Frontal cortex (tissue), 4 donors: ENCODE measurements around the gene CCDC157. TPM values are rescaled to one million over a fixed set of nuclear protein-coding genes. Genes with fewer than 3 reads are reported as not detected.
A peak's percentile ranks its signal among the peaks of the same experiment; 100 is the strongest.
"Not testable (repeated sequence)": the region's sequence is repeated elsewhere in the genome, so short reads cannot be mapped to it uniquely, and the experiment has no call there.

Experiments
- DNase-seq, 2 donors: peaks; one replicate each; pipeline ENCODE4 v3.0.0; 2012; ENCODE audit warnings: low spot score in 2 of 2
- FAIRE-seq: peaks from 2 replicates; lab custom pipeline; 2012; peaks lifted over from hg19 to GRCh38; lab: Jason Lieb, UNC
- total RNA-seq: library from RNA; depleted of rRNA; stranded (reverse); fragments of >200 nt; gene quantifications from one replicate; pipeline ENCODE4 v1.2.3, GENCODE V29; 2014
- donor health status: control.
- donor health status: control.
- donor health status: control.

Gene CCDC157
- total RNA-seq, 1 donor from 2014 or later, result 5.3 TPM

- DNase-seq, result peak in 1 of 2 donors; percentile 46
- FAIRE-seq, result no peak
These were observed 31.6 kb upstream of the CCDC157 start for GRCh38 chr22:30325065-30325720.

GRCh38 chr22:30325724-30326254, 31.0 kb upstream of the CCDC157 start:
- DNase-seq (no peak), FAIRE-seq (no peak)

GRCh38 chr22:30326255-30326705, 30.5 kb upstream of the CCDC157 start:
- no peak for DNase-seq
- FAIRE-seq, result no peak

- no peak for FAIRE-seq
- DNase-seq, result peak; percentile 98 to 100
These were observed 30.0 kb upstream of the CCDC157 start, which contains the start of gene TBC1D10A for GRCh38 chr22:30326706-30327362. TSS of gene TBC1D10A (minus strand) at chr22:30326941. CDS start at chr22:30326881, 60 bp downstream.

- FAIRE-seq (no peak), DNase-seq (no peak)
These were observed 28.9 kb upstream of the CCDC157 start for GRCh38 chr22:30327864-30328345.

GRCh38 chr22:30328466-30329049, 28.2 kb upstream of the CCDC157 start:
- no peak for DNase-seq
- FAIRE-seq, result no peak

GRCh38 chr22:30332551-30332950, 24.3 kb upstream of the CCDC157 start:
- peak in 1 of 2 donors; percentile 50 for DNase-seq
- no peak for FAIRE-seq

GRCh38 chr22:30332994-30333706, 23.7 kb upstream of the CCDC157 start:
- DNase-seq (no peak), FAIRE-seq (no peak)

- FAIRE-seq (no peak), DNase-seq (no peak)
These were observed 23.1 kb upstream of the CCDC157 start for GRCh38 chr22:30333707-30334087.

GRCh38 chr22:30334646-30335045, 22.2 kb upstream of the CCDC157 start:
- FAIRE-seq (no peak), DNase-seq (no peak)

- no peak for FAIRE-seq
These were observed 21.6 kb upstream of the CCDC157 start for GRCh38 chr22:30335236-30335635.

GRCh38 chr22:30336752-30337460, 19.9 kb upstream of the CCDC157 start:
- FAIRE-seq (no peak), DNase-seq (no peak)

More at GRCh38 chr22:30335236-30335635, 21.6 kb upstream of the CCDC157 start:
- no peak for DNase-seq

GRCh38 chr22:30337461-30337778, 19.4 kb upstream of the CCDC157 start:
- DNase-seq (no peak), FAIRE-seq (no peak)

- DNase-seq, FAIRE-seq: not testable (repeated sequence)
These were observed 18.5 kb upstream of the CCDC157 start for GRCh38 chr22:30338341-30338740.

- DNase-seq (no peak), FAIRE-seq (no peak)
These were observed 18.0 kb upstream of the CCDC157 start for GRCh38 chr22:30338802-30339201.

- FAIRE-seq (no peak), DNase-seq (peak; percentile 46 to 67)
These were observed 15.7 kb upstream of the CCDC157 start for GRCh38 chr22:30340911-30341685.

- FAIRE-seq, result no peak
These were observed 12.2 kb upstream of the CCDC157 start for GRCh38 chr22:30344447-30345200.

GRCh38 chr22:30347255-30347892, 9.4 kb upstream of the CCDC157 start:
- no peak for DNase-seq
- FAIRE-seq, result no peak

More at GRCh38 chr22:30344447-30345200, 12.2 kb upstream of the CCDC157 start:
- no peak for DNase-seq
